ENCODE data around the gene METTL26. TPM values are rescaled to one million over a fixed set of nuclear protein-coding genes. Genes with fewer than 3 reads are reported as not detected.

Gene METTL26
- total and polyA plus RNA-seq, 2 of the 4 experiments (the other 2 are of a cell fraction): 46.8 to 128 TPM

- Histone ChIP-seq H2BK15ac (ENCODE audit: low read depth, low read length) (no peak overlapping the region), H3K9me3 (ENCODE audit: control insufficient read depth, insufficient read depth, low read length) (no peaks in the 10 kb centered on the region), H2BK5ac (ENCODE audit: low read depth, low read length, poor library complexity, severe bottlenecking) (no peak overlapping the region), H3K4me3 (ENCODE audit: insufficient read depth, low read depth, low read length) (no peak overlapping the region), H4K91ac (ENCODE audit: insufficient read depth, low read depth, low read length) (no peak overlapping the region), H2AFZ (replicated peaks; ENCODE audit: low read length, poor library complexity) (no peak overlapping the region), H3K23ac (ENCODE audit: low read depth, low read length) (no peak overlapping the region), H3K4me1 (ENCODE audit: control insufficient read depth, insufficient read depth, low read length) (peaks cover 11% of the 10 kb centered on the region), H3K4ac (ENCODE audit: low read depth, low read length) (no peak overlapping the region), H3K14ac (replicated peaks; ENCODE audit: low read depth, low read length) (no peak overlapping the region), H2BK20ac (ENCODE audit: low read depth, low read length) (no peak overlapping the region), H2AK5ac (ENCODE audit: low read depth, low read length) (no peak overlapping the region), H4K8ac (ENCODE audit: low read depth in 2 of 2, low read length in 2 of 2) (no peak overlapping the region), H4K5ac (ENCODE audit: low read depth, low read length) (no peak overlapping the region), H3K18ac (ENCODE audit: low read depth, low read length) (no peak overlapping the region), H3K36me3 (ENCODE audit: control insufficient read depth, insufficient read depth, low read length) (peaks cover 5% of the 10 kb centered on the region; the same call in 1 of the 2 replicates), H3K4me2 (ENCODE audit: low read depth, low read length) (no peak overlapping the region), H3K79me1 (ENCODE audit: low read depth in 1 of 2, low read length in 2 of 2) (peaks cover 31 to 82% of the 10 kb centered on the region in 2 experiments; a peak in 3 of 4 replicates), H4K20me1 (ENCODE audit: insufficient read depth, low read length) (peaks cover 63% of the 10 kb centered on the region), H3K27me3 (ENCODE audit: control insufficient read depth, insufficient read depth, low read length) (no peaks in the 10 kb centered on the region), H2BK120ac (ENCODE audit: low read depth, low read length) (no peak overlapping the region), H3K56ac (ENCODE audit: extremely low read depth, insufficient read depth, low read length) (no peak overlapping the region), H2AK9ac (replicated peaks; ENCODE audit: low read depth, low read length, poor library complexity) (peak overlapping the region; percentile 5), H3K9me1 (ENCODE audit: insufficient read depth, low read length) (peaks cover 12% of the 10 kb centered on the region; the same call in 1 of the 2 replicates), H3K27ac (ENCODE audit: insufficient read depth, low read length) (no peak overlapping the region), H3K9ac (ENCODE audit: low read depth, low read length) (no peak overlapping the region)
- WGBS, 2 experiments (ENCODE audit: extremely low coverage in 2 of 2, insufficient read length in 1 of 2): 94% methylated on average over 12 of the region's 24 CpGs; no CpG with 5 or more reads in 1 of the 2 experiments
- ATAC-seq (ENCODE audit: low read depth): no peak
- in situ Hi-C loops (cut with MboI; ENCODE audit: low sequenced_read_pairs) (no loop called here), intact Hi-C loops (cut with micrococcal nuclease) (no loop called here), dilution Hi-C loops (cut with HindIII; ENCODE audit: low sequenced_read_pairs, unreplicated experiment) (no loop called here)
- CTCF ChIA-PET: no interaction called here
- POLR2A ChIA-PET (ENCODE audit: unreplicated experiment): interaction anchor here (0.5 kb wide), 1 partner anchor 51 kb away, joined by 20 read pairs; no protein-coding TSS in a partner anchor
- no peak for DNase-seq
- no TSS peak for BruUV-seq (replicated peaks)
- TF ChIP-seq RAD21 (IDR thresholded peaks at IDR 0.05; ENCODE audit: low read length): no peak
- no peak for TF ChIP-seq CHD1 (IDR thresholded peaks at IDR 0.05; ENCODE audit: low read depth, low read length)
- TF ChIP-seq ELK1 (IDR thresholded peaks at IDR 0.05; ENCODE audit: borderline replicate concordance, low read depth, low read length): no peak
- TF ChIP-seq RFX5 (IDR thresholded peaks at IDR 0.05; ENCODE audit: low read depth, low read length): no peak
- TF ChIP-seq SMC3 (IDR thresholded peaks at IDR 0.05; ENCODE audit: low read depth, low read length): no peak
- TF ChIP-seq MAFK (IDR thresholded peaks at IDR 0.05; ENCODE audit: low read depth, low read length): no peak
- peak; percentile 56 for TF ChIP-seq CEBPB (IDR thresholded peaks at IDR 0.05; ENCODE audit: low read depth, low read length)
- TF ChIP-seq POLR2A (IDR thresholded peaks at IDR 0.05; ENCODE audit: low read depth, low read length): no peak
- TF ChIP-seq CTCF (conservative IDR thresholded peaks at IDR 0.05; ENCODE audit: low read depth, low read length): no peak
Measured at GRCh38 chr16:592518-593306, 43.4 kb downstream of the METTL26 start.

Measured in IMR-90 (cell line).